Measurements from ENCODE around the gene RUNX2. TPM values are rescaled to one million over a fixed set of nuclear protein-coding genes. Genes with fewer than 3 reads are reported as not detected.

The RUNX2 gene
- total RNA-seq, 2 donors from 2014 or later = 30.8 to 33.7 TPM

DNA sequence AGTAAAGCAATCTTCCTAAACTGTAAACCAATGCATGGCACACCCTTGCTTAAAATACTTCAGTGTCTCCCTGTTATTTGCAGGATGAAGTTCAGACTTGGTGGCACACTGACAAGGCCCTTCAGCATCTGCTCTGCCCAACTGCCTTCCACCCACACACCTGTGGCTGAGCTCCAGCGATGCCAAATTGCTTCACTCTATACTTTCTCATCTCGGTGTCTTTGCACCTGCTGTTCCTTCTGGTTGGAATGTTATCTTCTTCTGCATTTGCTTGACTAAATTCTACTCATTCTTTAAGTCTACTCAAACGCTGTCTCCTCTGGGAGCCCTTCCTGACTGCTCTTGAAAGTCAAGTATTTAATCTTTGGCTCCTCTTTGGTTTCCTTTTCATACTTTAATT, 149.7 kb downstream of the RUNX2 start:
- H3K36me3 Mint-ChIP-seq (ENCODE audit: low read depth) = peaks cover 31% of the 10 kb centered on the region
- ATAC-seq (replicated peaks) = peak; percentile 42
- H3K27ac Mint-ChIP-seq = no peak overlapping the region
- no peaks in the 10 kb centered on the region for H3K9me3 Mint-ChIP-seq
- no peaks in the 10 kb centered on the region for H3K27me3 Mint-ChIP-seq
- H3K4me3 Mint-ChIP-seq = no peak overlapping the region
- peaks cover 30% of the 10 kb centered on the region for H3K4me1 Mint-ChIP-seq

DNA sequence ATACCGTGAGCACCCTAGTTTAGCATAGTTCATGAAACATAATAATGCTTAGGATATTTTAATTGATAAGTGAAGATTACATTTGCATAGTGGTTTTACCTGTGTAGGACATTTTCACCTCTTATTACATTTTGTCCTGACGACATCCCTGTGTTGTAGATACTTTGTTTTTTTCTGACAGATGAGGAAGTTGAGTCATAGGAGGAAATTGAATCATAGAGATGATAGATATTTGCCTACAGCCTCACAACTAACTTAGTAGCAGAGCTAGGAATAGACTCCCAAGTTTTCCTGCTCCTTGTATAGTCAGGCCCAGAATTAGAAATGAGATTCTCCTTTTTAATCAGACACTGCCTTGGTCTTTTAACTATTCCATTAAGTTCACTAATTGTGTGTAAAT, 150.1 kb downstream of the RUNX2 start:
- H3K36me3 Mint-ChIP-seq (ENCODE audit: low read depth) = peaks cover 29% of the 10 kb centered on the region
- H3K4me1 Mint-ChIP-seq = peaks cover 27% of the 10 kb centered on the region
- peak; percentile 73 for ATAC-seq (replicated peaks)
- H3K9me3 Mint-ChIP-seq = no peaks in the 10 kb centered on the region
- H3K27ac Mint-ChIP-seq = no peak overlapping the region
- no peaks in the 10 kb centered on the region for H3K27me3 Mint-ChIP-seq
- H3K4me3 Mint-ChIP-seq = no peak overlapping the region

DNA sequence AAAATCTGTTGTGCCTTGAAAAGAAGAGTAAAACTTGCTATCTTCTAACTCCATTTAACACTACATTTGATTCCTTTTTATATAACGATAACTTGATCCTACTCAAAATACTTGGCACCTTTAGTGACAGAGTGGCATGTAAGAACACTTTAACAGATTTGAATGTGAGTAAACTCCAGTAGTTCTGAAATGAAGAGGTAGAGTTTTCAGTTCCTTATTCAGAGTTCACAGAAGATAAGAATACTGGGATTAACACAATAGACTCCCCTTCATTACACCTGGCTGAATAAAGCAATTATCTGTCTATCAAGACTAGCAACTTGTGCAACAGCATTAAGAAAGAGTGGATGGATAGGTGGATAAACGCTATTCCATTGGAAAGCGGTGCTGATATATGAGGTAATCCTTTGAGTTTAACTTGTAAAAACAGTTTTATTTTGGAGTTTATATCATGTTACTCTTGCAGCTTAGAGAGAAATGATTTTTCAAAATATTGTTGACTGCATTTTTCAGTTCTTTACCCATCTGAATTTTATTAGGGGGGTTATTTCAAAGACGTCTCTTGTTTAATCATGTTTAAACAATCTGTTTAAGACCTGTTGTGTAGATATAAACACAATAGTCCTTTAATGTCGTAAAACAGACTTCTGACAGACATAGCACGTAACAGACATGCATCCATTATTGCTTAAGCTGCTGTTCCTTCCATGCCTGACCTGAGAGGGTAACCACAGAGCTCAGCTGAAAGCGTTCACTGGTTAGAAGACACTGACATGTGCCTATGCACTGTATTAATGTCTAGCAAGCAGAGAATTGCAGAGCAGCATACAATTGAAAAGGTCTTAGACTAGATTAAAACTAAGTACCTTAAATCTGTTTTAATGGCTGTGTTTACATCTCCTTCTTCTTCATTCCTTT, 152.0 kb downstream of the RUNX2 start:
- Mint-ChIP-seq H3K4me3 (no peak overlapping the region), H3K27me3 (no peaks in the 10 kb centered on the region), H3K27ac (no peak overlapping the region), H3K36me3 (ENCODE audit: low read depth) (peaks cover 28% of the 10 kb centered on the region), H3K9me3 (no peaks in the 10 kb centered on the region), H3K4me1 (peaks cover 27% of the 10 kb centered on the region)
- peak; percentile 66 for ATAC-seq (replicated peaks)

DNA sequence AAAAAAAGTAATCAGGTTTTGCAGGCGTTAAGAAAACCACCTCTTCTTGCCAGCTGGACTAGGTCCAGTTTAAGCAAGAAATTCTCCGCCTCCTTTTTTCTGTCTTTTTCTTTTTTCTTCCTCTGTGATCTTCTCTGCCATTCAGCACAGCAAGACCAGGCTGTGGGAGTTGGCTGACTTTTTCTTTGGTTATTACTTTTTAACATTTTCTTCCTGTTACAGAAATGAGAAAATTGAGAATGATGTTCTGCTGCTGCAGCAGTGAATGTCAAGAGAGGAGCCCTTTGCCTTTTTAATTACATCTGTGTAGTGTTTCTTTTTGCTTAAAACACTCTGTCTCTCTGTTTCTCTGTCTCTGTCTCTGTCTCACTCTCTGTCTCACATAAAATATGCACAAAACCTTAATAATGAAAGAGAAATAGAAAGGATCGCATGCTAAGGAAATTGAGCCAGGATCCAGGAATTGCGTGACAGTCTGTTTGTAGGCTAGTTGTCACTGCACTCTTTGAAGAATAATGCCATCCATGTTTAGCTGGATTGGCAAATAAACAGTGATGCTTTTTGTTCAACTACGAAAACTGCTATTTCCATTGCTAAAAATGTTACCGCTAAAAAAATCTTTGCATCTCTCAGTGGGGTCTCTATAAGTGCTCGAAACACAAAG, 152.8 kb downstream of the RUNX2 start:
- H3K27ac Mint-ChIP-seq = no peak overlapping the region
- H3K36me3 Mint-ChIP-seq (ENCODE audit: low read depth) = peaks cover 31% of the 10 kb centered on the region
- no peak overlapping the region for H3K4me3 Mint-ChIP-seq
- H3K27me3 Mint-ChIP-seq = no peaks in the 10 kb centered on the region
- no peak for ATAC-seq (replicated peaks)
- H3K4me1 Mint-ChIP-seq = peaks cover 24% of the 10 kb centered on the region
- no peaks in the 10 kb centered on the region for H3K9me3 Mint-ChIP-seq

DNA sequence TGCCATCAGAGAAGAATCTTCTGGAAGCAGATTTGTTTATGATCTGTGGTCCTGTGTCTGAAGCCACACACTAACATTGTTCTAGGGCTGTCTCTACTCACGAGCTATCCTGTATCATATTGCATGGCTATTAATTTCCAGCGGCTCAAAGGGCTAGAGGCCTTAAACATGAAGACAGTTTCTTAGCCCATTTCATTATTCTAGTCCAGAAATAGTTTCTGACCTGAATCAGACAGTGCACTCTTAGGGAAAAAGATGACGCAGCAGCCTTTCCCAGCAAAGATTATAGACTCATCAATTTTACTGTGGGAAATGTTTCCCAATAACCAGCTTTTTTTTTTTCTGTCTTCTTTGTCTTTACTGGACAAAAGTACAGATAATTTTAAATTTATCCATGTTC, 154.9 kb downstream of the RUNX2 start:
- no peak overlapping the region for H3K4me3 Mint-ChIP-seq
- H3K27me3 Mint-ChIP-seq = no peaks in the 10 kb centered on the region
- no peak for ATAC-seq (replicated peaks)
- H3K36me3 Mint-ChIP-seq (ENCODE audit: low read depth) = peaks cover 47% of the 10 kb centered on the region
- no peaks in the 10 kb centered on the region for H3K9me3 Mint-ChIP-seq
- peaks cover 30% of the 10 kb centered on the region for H3K4me1 Mint-ChIP-seq
- no peak overlapping the region for H3K27ac Mint-ChIP-seq

DNA sequence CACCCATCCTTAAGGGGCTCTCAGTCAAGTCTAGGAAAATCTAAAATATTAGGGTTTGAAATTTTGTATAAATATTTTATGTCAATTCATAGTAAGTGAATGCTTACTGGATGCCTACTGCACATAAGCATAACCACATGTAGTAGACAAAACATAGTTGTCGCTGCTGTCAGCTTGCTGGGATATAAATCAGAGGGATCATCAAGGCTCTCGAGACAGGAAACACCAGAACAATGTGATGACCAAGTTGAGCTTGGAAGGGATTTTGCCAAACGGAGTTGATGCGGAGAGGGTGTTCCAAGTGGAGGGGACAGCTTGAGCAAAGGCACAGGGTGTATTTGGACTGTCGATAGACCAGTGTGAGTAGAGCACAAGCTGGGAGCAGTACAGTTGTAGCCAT, 155.4 kb downstream of the RUNX2 start:
- no peaks in the 10 kb centered on the region for H3K9me3 Mint-ChIP-seq
- H3K36me3 Mint-ChIP-seq (ENCODE audit: low read depth) = peaks cover 50% of the 10 kb centered on the region
- H3K27ac Mint-ChIP-seq = no peak overlapping the region
- no peaks in the 10 kb centered on the region for H3K27me3 Mint-ChIP-seq
- H3K4me3 Mint-ChIP-seq = no peak overlapping the region
- ATAC-seq (replicated peaks) = no peak
- peaks cover 34% of the 10 kb centered on the region for H3K4me1 Mint-ChIP-seq

DNA sequence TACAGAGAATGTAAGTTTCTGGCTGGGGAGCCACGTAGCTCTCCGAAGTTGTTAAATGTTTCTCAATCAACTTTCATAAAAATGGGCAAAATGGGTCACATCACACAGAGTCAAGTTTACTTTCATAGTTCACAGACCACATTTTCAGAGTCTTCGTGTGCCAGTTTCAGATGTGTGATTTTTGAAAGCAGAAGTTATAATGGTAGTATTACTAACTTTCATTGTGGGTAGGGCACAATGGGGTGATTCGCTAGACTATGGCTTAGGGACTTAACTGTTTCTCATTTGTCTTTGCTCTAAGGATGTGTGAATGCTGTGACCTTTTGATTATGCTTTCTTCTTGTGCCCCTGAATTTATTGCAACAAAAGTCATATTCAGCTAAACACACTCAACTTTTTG, 158.6 kb downstream of the RUNX2 start:
- Mint-ChIP-seq H3K4me3 (peak overlapping the region; percentile 59), H3K4me1 (peaks cover 40% of the 10 kb centered on the region), H3K36me3 (ENCODE audit: low read depth) (peaks cover 81% of the 10 kb centered on the region), H3K9me3 (no peaks in the 10 kb centered on the region), H3K27me3 (no peaks in the 10 kb centered on the region), H3K27ac (peak overlapping the region; percentile 20)
- ATAC-seq (replicated peaks) = peak; percentile 92

DNA sequence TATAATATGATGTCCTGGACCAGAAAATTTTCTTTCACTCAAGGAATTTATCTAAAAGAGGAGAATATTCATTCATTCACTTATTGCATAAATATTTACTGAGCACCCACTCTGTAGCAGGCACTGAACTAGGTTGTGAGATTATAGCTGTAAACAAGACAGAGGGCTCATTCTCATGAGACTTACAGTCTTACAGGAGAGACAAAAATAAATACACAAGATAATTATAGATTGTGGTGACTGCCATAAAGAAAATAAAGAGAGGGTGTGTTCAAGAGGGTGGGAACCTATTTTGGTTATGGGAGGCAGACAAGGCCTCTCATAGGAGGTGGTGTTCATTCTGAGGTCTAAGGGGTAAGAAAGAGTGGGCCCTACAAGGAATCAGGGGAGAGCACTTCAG, 159.5 kb downstream of the RUNX2 start:
- Mint-ChIP-seq H3K27ac (peak overlapping the region; percentile 20), H3K27me3 (no peaks in the 10 kb centered on the region), H3K9me3 (no peaks in the 10 kb centered on the region), H3K36me3 (ENCODE audit: low read depth) (peaks cover 87% of the 10 kb centered on the region), H3K4me3 (peak overlapping the region; percentile 59), H3K4me1 (peaks cover 43% of the 10 kb centered on the region)
- ATAC-seq (replicated peaks) = no peak

DNA sequence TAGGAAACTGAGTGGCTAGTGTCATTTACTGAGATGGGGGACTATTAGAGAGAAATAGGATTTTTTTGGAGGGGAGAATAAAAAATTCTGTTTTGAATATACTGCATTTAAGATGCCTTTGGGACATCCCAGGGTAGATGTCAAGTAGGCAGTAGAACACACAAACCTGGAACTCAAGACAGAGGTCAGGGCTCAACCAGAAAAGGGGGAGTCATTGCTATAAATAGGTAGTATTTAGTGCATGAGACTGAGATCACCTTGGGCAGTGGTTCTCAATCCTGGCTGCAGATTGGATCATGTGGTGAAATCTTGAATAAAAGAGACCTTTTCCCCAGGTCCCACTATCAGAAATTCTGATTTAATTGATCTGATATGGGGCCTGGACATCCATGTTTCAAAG, 160.1 kb downstream of the RUNX2 start:
- no peak for ATAC-seq (replicated peaks)
- H3K27ac Mint-ChIP-seq = peak overlapping the region; percentile 20
- peaks cover 49% of the 10 kb centered on the region for H3K4me1 Mint-ChIP-seq
- H3K36me3 Mint-ChIP-seq (ENCODE audit: low read depth) = peaks cover 89% of the 10 kb centered on the region
- no peaks in the 10 kb centered on the region for H3K27me3 Mint-ChIP-seq
- no peaks in the 10 kb centered on the region for H3K9me3 Mint-ChIP-seq
- peak overlapping the region; percentile 59 for H3K4me3 Mint-ChIP-seq

DNA sequence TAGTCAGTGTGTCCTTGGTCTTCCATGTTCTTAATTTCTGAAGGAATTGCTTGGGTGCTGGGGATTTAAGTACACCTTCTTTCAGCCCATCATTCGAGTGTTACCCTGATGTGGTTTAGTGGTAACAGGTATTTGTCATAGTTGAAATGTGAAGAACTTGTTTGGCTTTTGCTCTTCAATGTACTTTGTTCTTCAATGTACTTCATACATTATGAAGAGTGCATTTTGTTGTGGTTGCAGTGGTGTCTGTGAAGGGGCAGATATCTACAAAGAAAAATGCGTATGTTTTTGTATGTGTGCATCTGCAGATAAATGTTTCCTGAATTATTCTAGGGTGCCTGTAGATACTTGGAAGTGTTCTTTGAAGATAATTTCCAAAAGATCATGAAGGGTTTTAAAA, 160.8 kb downstream of the RUNX2 start:
- Mint-ChIP-seq H3K27me3 (no peaks in the 10 kb centered on the region), H3K27ac (no peak overlapping the region), H3K4me3 (peak overlapping the region; percentile 25), H3K9me3 (no peaks in the 10 kb centered on the region), H3K36me3 (ENCODE audit: low read depth) (peaks cover 89% of the 10 kb centered on the region), H3K4me1 (peaks cover 47% of the 10 kb centered on the region)
- ATAC-seq (replicated peaks) = peak; percentile 50

DNA sequence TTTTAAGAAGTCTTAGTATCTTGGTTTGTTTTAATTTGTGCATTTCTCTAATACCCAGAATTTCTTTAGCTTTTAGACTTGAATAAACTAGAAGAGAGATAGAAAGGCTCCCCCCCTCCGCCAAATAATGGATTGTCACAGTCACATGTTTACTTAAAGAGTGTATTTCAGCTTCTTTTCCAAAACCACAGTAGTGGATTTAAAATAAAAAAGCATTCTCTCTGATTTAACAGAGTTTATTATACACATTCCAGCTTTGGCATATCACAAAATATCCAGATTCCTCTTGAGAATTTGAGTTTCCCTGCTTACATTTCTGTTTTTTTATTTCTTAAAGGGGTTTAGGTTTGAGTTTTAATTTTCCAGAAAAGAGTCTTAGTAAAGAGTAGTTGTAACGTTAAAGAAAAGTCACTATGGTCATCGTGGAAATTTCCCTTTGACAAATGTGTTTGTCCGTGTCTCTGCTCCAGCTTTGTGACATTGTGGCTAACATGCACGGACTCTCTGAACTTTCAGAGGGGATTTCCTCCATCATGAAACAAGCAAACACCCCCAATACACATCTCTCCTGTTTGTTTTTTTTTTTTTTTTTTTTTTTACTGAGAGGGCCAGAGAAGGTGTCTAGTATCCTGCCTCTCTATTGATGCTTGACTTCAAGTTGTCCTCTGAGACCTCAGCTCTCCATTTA, 163.1 kb downstream of the RUNX2 start:
- H3K9me3 Mint-ChIP-seq = no peaks in the 10 kb centered on the region
- no peaks in the 10 kb centered on the region for H3K27me3 Mint-ChIP-seq
- H3K27ac Mint-ChIP-seq = no peak overlapping the region
- ATAC-seq (replicated peaks) = no peak
- peaks cover 92% of the 10 kb centered on the region for H3K36me3 Mint-ChIP-seq (ENCODE audit: low read depth)
- peak overlapping the region; percentile 9 for H3K4me3 Mint-ChIP-seq
- H3K4me1 Mint-ChIP-seq = peaks cover 58% of the 10 kb centered on the region

DNA sequence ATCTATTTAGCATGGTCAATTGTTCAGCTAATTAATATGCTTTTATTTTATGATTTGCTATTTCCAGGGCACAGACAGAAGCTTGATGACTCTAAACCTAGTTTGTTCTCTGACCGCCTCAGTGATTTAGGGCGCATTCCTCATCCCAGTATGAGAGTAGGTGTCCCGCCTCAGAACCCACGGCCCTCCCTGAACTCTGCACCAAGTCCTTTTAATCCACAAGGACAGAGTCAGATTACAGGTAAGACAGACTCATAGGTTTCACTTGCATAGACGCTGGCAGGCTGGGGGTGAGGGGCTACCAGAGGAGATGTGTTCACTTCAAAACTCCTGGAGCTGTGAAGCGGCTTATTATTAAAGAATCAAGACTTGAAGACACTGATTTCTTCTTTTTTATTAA, 163.7 kb downstream of the RUNX2 start:
- peaks cover 64% of the 10 kb centered on the region for H3K4me1 Mint-ChIP-seq
- peaks cover 94% of the 10 kb centered on the region for H3K36me3 Mint-ChIP-seq (ENCODE audit: low read depth)
- no peak overlapping the region for H3K4me3 Mint-ChIP-seq

DNA sequence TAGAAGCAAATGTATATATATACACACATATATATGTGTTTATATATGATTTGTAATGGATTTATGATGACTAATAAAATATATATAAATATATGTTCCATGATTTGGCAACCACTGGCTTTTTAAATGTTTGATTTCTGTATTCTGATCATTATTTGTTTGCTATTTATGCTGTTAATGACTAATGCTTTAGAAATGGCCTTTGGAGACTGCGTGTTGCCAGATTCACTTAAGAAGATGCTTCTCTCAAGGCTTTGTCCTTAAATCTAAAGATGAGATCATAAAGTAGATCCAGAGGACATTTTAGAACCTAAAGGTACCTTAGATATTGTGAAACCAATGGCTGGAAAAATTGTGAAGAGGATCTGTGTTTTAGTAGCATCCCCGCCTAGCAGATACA, 165.6 kb downstream of the RUNX2 start:
- Mint-ChIP-seq H3K27me3 (no peaks in the 10 kb centered on the region), H3K4me3 (peak overlapping the region; percentile 69), H3K9me3 (no peaks in the 10 kb centered on the region), H3K27ac (no peak overlapping the region), H3K4me1 (peaks cover 61% of the 10 kb centered on the region), H3K36me3 (ENCODE audit: low read depth) (peaks cover 97% of the 10 kb centered on the region)
- no peak for ATAC-seq (replicated peaks)

More for the DNA sequence above, 163.7 kb downstream of the RUNX2 start:
- Mint-ChIP-seq H3K27me3 (no peaks in the 10 kb centered on the region), H3K9me3 (no peaks in the 10 kb centered on the region), H3K27ac (no peak overlapping the region)
- no peak for ATAC-seq (replicated peaks)

DNA sequence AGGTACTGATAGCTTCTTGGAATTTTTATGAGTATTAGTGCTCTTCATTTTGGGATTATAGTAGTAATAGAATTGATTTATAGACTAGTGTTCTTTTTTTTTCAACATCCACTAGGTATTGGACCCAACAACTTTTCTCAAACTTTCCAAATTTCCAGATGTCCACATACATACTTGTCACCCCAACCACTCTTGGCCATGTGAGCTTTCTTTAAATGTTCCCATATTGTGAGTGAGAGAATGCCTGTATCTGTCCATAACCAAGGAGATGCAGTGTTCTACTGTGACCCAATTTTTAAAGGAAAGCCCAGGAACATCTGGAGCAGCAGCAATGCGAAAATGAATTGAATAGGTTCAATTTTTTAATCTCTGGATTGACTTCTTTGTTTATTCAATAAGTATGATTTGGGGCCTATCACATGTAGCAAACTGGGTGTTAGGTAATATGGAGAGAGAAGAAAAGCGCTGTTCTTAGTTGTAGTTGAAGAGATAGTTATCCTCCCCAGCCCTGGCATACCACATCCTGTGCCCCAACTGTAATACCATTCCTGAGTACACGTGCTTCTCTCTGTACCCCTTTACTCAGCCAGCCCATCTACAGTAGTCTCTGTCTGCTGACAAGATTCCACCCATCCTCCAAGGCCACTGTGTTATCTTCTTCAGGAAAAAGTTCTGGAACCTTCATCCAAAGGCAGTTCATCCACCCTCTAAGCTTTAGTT, 166.4 kb downstream of the RUNX2 start:
- H3K27me3 Mint-ChIP-seq = no peaks in the 10 kb centered on the region
- no peaks in the 10 kb centered on the region for H3K9me3 Mint-ChIP-seq
- H3K4me1 Mint-ChIP-seq = peaks cover 56% of the 10 kb centered on the region
- H3K27ac Mint-ChIP-seq = peak overlapping the region; percentile 65
- ATAC-seq (replicated peaks) = peak; percentile 82
- peak overlapping the region; percentile 69 for H3K4me3 Mint-ChIP-seq
- H3K36me3 Mint-ChIP-seq (ENCODE audit: low read depth) = peaks cover 94% of the 10 kb centered on the region
